ENCODE results near the gene LRRC3B.

LRRC3B gene

DNA sequence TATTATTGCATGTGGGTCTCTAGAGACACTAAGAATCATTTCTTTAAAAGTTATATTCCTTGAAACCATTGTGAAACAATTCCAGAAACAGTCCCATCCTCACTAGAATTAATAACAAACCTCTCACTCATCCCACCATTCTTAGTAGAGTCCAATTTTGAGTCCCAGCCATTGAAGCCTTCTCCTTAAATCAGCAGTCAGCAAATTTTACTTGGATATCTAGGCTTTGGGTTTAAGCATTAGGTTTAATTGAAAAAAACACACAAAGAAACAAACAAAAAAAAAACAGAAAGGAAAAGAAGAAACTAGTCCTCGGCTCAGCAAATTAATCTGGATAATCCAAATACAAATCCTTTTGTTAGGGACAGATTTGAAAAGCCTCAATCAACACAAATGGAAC lies 109.3 kb downstream of the LRRC3B start:
- no peak for TF ChIP-seq ZNF70 (CRISPR knock-in tag; IDR thresholded peaks at IDR 0.05)
- TF ChIP-seq, protein P1, sequence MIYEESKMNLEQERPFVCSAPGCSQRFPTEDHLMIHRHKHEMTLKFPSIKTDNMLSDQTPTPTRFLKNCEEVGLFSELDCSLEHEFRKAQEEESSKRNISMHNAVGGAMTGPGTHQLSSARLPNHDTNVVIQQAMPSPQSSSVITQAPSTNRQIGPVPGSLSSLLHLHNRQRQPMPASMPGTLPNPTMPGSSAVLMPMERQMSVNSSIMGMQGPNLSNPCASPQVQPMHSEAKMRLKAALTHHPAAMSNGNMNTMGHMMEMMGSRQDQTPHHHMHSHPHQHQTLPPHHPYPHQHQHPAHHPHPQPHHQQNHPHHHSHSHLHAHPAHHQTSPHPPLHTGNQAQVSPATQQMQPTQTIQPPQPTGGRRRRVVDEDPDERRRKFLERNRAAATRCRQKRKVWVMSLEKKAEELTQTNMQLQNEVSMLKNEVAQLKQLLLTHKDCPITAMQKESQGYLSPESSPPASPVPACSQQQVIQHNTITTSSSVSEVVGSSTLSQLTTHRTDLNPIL (CRISPR knock-in tag; IDR thresholded peaks at IDR 0.05; ENCODE audit: low read depth): no peak

DNA sequence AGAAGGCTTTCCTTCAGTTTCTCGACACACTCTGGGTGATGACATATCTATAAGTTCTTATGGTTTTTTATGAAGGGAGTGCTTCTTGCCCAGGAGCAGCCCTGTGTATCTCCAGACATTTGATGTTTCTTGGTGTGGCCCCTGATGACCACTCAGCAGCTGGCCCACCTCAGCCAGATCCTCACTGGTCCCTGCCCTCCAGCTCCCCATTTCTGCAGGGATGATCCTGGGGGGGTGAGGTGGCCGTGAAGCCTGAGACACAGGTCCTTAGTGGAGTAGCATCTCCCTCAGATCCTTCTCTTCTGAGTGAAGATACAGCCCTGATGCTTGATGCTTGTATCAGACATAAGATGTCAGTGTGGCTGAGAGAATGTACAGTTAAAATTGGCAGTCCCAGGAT lies 127.7 kb downstream of the LRRC3B start:
- no peak for TF ChIP-seq ZNF70 (CRISPR knock-in tag; IDR thresholded peaks at IDR 0.05)
- ATAC-seq: no peak

More for the DNA sequence above, 109.3 kb downstream of the LRRC3B start:
- ATAC-seq: no peak

DNA sequence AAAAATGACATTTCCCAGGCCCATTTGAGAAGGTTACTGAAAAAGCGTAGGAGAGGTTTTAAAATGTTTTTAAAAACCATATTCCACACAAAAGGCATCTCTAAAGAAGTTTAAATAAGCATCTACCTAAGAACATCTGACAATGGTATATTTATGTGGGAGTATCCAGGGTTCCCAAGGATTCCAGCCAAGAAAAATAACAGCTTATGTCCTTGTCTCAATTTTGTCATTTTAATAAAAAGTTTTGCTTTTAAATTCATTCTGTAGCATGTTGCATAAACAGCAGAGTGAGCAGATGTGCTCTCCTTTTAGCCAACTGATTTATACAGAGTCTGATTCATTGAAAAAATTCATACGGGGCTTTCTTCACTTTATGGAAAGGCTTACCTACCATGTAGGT lies 129.9 kb downstream of the LRRC3B start:
- TF ChIP-seq GLIS3 (CRISPR knock-in tag; IDR thresholded peaks at IDR 0.05): no peak
- TF ChIP-seq TCF4 (CRISPR knock-in tag; IDR thresholded peaks at IDR 0.05; ENCODE audit: borderline replicate concordance): no peak
- TF ChIP-seq, protein P2, sequence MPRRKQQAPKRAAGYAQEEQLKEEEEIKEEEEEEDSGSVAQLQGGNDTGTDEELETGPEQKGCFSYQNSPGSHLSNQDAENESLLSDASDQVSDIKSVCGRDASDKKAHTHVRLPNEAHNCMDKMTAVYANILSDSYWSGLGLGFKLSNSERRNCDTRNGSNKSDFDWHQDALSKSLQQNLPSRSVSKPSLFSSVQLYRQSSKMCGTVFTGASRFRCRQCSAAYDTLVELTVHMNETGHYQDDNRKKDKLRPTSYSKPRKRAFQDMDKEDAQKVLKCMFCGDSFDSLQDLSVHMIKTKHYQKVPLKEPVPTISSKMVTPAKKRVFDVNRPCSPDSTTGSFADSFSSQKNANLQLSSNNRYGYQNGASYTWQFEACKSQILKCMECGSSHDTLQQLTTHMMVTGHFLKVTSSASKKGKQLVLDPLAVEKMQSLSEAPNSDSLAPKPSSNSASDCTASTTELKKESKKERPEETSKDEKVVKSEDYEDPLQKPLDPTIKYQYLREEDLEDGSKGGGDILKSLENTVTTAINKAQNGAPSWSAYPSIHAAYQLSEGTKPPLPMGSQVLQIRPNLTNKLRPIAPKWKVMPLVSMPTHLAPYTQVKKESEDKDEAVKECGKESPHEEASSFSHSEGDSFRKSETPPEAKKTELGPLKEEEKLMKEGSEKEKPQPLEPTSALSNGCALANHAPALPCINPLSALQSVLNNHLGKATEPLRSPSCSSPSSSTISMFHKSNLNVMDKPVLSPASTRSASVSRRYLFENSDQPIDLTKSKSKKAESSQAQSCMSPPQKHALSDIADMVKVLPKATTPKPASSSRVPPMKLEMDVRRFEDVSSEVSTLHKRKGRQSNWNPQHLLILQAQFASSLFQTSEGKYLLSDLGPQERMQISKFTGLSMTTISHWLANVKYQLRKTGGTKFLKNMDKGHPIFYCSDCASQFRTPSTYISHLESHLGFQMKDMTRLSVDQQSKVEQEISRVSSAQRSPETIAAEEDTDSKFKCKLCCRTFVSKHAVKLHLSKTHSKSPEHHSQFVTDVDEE (CRISPR knock-in tag; IDR thresholded peaks at IDR 0.05): no peak
- no peak for TF ChIP-seq ESRRG (CRISPR knock-in tag; IDR thresholded peaks at IDR 0.05)
- TF ChIP-seq, protein P3, sequence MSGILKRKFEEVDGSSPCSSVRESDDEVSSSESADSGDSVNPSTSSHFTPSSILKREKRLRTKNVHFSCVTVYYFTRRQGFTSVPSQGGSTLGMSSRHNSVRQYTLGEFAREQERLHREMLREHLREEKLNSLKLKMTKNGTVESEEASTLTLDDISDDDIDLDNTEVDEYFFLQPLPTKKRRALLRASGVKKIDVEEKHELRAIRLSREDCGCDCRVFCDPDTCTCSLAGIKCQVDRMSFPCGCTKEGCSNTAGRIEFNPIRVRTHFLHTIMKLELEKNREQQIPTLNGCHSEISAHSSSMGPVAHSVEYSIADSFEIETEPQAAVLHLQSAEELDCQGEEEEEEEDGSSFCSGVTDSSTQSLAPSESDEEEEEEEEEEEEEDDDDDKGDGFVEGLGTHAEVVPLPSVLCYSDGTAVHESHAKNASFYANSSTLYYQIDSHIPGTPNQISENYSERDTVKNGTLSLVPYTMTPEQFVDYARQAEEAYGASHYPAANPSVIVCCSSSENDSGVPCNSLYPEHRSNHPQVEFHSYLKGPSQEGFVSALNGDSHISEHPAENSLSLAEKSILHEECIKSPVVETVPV (CRISPR knock-in tag; IDR thresholded peaks at IDR 0.05): no peak
- no peak for TF ChIP-seq ZC3H10 (CRISPR knock-in tag; IDR thresholded peaks at IDR 0.05)
- TF ChIP-seq, protein P4, sequence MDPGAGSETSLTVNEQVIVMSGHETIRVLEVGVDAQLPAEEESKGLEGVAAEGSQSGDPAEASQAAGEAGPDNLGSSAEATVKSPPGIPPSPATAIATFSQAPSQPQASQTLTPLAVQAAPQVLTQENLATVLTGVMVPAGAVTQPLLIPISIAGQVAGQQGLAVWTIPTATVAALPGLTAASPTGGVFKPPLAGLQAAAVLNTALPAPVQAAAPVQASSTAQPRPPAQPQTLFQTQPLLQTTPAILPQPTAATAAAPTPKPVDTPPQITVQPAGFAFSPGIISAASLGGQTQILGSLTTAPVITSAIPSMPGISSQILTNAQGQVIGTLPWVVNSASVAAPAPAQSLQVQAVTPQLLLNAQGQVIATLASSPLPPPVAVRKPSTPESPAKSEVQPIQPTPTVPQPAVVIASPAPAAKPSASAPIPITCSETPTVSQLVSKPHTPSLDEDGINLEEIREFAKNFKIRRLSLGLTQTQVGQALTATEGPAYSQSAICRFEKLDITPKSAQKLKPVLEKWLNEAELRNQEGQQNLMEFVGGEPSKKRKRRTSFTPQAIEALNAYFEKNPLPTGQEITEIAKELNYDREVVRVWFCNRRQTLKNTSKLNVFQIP (CRISPR knock-in tag; IDR thresholded peaks at IDR 0.05; ENCODE audit: borderline replicate concordance, low read depth): no peak
- no peak for TF ChIP-seq SNAI2 (CRISPR knock-in tag; IDR thresholded peaks at IDR 0.05)
- TF ChIP-seq ZNF565 (CRISPR knock-in tag; conservative IDR thresholded peaks at IDR 0.05; ENCODE audit: low read depth): no peak
- TF ChIP-seq ARNTL (CRISPR knock-in tag; IDR thresholded peaks at IDR 0.05; ENCODE audit: borderline replicate concordance, low read depth): no peak
- no peak for ATAC-seq

DNA sequence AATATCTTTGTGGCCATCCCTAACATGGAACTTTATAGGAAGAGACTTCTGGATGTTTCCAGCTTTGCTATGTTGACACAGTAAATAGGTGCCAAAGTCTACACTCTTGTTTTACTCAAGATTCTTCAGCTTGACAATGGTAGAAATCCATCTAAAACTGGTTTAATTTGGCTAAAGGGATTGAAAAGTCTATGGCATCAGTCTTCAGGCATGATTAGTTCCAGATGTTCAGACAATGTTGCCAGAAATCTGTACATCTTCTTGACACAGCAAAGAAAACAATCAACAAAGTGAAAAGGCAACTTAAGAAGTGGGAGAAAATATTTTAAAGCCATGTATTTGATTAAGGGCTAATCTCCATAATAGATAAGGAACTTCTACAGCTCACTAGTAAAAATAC lies 130.5 kb downstream of the LRRC3B start:
- TF ChIP-seq ZNF70 (CRISPR knock-in tag; IDR thresholded peaks at IDR 0.05) (no peak), TCF4 (CRISPR knock-in tag; IDR thresholded peaks at IDR 0.05; ENCODE audit: borderline replicate concordance) (peak; percentile 55; the same call in 1 of the 2 replicates), ISL1 (CRISPR knock-in tag; IDR thresholded peaks at IDR 0.05) (no peak), PPARA (CRISPR knock-in tag; IDR thresholded peaks at IDR 0.05; ENCODE audit: borderline replicate concordance) (no peak), ZNF565 (CRISPR knock-in tag; conservative IDR thresholded peaks at IDR 0.05; ENCODE audit: low read depth) (no peak)
- TF ChIP-seq, protein P5, sequence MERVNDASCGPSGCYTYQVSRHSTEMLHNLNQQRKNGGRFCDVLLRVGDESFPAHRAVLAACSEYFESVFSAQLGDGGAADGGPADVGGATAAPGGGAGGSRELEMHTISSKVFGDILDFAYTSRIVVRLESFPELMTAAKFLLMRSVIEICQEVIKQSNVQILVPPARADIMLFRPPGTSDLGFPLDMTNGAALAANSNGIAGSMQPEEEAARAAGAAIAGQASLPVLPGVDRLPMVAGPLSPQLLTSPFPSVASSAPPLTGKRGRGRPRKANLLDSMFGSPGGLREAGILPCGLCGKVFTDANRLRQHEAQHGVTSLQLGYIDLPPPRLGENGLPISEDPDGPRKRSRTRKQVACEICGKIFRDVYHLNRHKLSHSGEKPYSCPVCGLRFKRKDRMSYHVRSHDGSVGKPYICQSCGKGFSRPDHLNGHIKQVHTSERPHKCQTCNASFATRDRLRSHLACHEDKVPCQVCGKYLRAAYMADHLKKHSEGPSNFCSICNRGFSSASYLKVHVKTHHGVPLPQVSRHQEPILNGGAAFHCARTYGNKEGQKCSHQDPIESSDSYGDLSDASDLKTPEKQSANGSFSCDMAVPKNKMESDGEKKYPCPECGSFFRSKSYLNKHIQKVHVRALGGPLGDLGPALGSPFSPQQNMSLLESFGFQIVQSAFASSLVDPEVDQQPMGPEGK (CRISPR knock-in tag; IDR thresholded peaks at IDR 0.05; ENCODE audit: borderline replicate concordance): no peak
- TF ChIP-seq, protein P4 (CRISPR knock-in tag; IDR thresholded peaks at IDR 0.05; ENCODE audit: borderline replicate concordance, low read depth): no peak
- TF ChIP-seq, protein P2 (CRISPR knock-in tag; IDR thresholded peaks at IDR 0.05): no peak

More for the DNA sequence above, 130.5 kb downstream of the LRRC3B start:
- ATAC-seq: no peak

Data from SK-N-SH treated with all-trans-retinoic acid at 6 μM for 48 hours (cell line).